Gastrocnemius medialis (tissue), 4 donors: ENCODE measurements around the gene CBARP. TPM values are rescaled to one million over a fixed set of nuclear protein-coding genes. Genes with fewer than 3 reads are reported as not detected.
A peak's percentile ranks its signal among the peaks of the same experiment; 100 is the strongest.
"Not testable (repeated sequence)": the region's sequence is repeated elsewhere in the genome, so short reads cannot be mapped to it uniquely, and the experiment has no call there.

Experiments used
- ATAC-seq, 2 donors: fragments of 150-250 bp; one replicate each; pipeline ENCODE4 v1.9.1; 2016
- DNase-seq, 2 donors: peaks; one replicate each; pipeline ENCODE4 v3.0.0-alpha.2; 2019
- H3K27ac ChIP-seq, 4 donors: fragments of 200-600 bp; sonication (generic); 1 replicate in 1 of 4; 2 replicates in 3 of 4; pipeline ENCODE4 v1.5.1; 2016 to 2018; ENCODE audit warnings: mild to moderate bottlenecking in 2 of 4, moderate library complexity in 1 of 4
- H3K27me3 ChIP-seq, 3 donors: fragments of 200-600 bp; sonication (generic) in 2 of 3; 1 replicate in 1 of 3; 2 replicates in 2 of 3; pipeline versions ENCODE4 v1.5.1 to v1.6.0; 2016 to 2019; ENCODE audit warnings: mild to moderate bottlenecking in 1 of 3, moderate library complexity in 1 of 3
- H3K36me3 ChIP-seq, 2 donors: fragments of 200-600 bp; sonication (generic) in 1 of 2; one replicate each; pipeline ENCODE4 v1.5.1; 2017 to 2018
- H3K4me1 ChIP-seq, 2 donors: fragments of 200-600 bp; sonication (generic) in 1 of 2; one replicate each; pipeline ENCODE4 v1.5.1; 2016 to 2017; ENCODE audit warnings: mild to moderate bottlenecking in 2 of 2
- H3K4me3 ChIP-seq, 4 donors: fragments of 200-600 bp; sonication (generic) in 3 of 4; 1 replicate in 1 of 4; 2 replicates in 3 of 4; pipeline ENCODE4 v1.5.1; 2016 to 2019; ENCODE audit warnings: mild to moderate bottlenecking in 2 of 4
- H3K9me3 ChIP-seq, 3 donors: fragments of 200-600 bp; sonication (generic) in 2 of 3; 1 replicate in 1 of 3; 2 replicates in 2 of 3; pipeline ENCODE4 v1.5.1; 2016 to 2019
- POLR2A ChIP-seq, 2 donors: fragments of 450-650 bp; IDR thresholded peaks; one replicate each; pipeline ENCODE4 v1.6.1; 2017; ENCODE audit warnings: antibody characterized with exemption in 2 of 2, mild to moderate bottlenecking in 2 of 2, moderate library complexity in 2 of 2
- in situ Hi-C, 4 donors: fragments of 200-750 bp; cut with MboI; loops; one replicate each; pipeline versions ENCODE4 v1.15.0 to v1.8.0; 2017; ENCODE audit warnings: low sequenced_read_pairs in 4 of 4
- intact Hi-C: fragments of 100-400 bp; cut with DNase I; formaldehyde crosslinking; loops from one replicate; pipeline ENCODE4 v1.15.1; 2023; ENCODE audit warnings: low total_unique reads
- total RNA-seq, 4 donors: library from RNA; depleted of rRNA; stranded (reverse); fragments of >200 nt; gene quantifications; one replicate each; pipeline versions ENCODE4 v1.1.0 to v1.2.3, GENCODE V29; 2016
- TF ChIP-seq, protein P1 (sequence below), 5 experiments: fragments of 450-650 bp in 3 of 5; fragments of 200-600 bp in 2 of 5; sonication (generic) in 2 of 5; IDR thresholded peaks in 4 of 5; conservative IDR thresholded peaks in 1 of 5; 1 replicate in 4 of 5; 2 replicates in 1 of 5; pipeline ENCODE4 v1.5.1; 2016 to 2019; ENCODE audit warnings: antibody characterized with exemption in 5 of 5, mild to moderate bottlenecking in 3 of 5, moderate library complexity in 3 of 5

CBARP gene
- total RNA-seq, 4 donors from 2014 or later: 0.10 to 1.3 (median 0.53) TPM

- DNase-seq (peak; percentile 98 to 99), ATAC-seq (peak; percentile 76 to 82)
- Histone ChIP-seq H3K36me3 (no peaks in the 10 kb centered on the region), H3K27me3 (no peaks in the 10 kb centered on the region), H3K4me3 (peak within 1 kb of the TSS; percentile 83 to 94 (median 86)), H3K4me1 (peaks cover 31 to 33% of the 10 kb centered on the region in 2 donors), H3K9me3 (no peaks in the 10 kb centered on the region), H3K27ac (peak within 1 kb of the TSS; percentile 94 to 98 (median 96))
- intact Hi-C loops: no loop called here
- in situ Hi-C loops: no loop called here
- TF ChIP-seq POLR2A (IDR thresholded peaks at IDR 0.05): peak; percentile 91 to 95
- TF ChIP-seq, protein P1, sequence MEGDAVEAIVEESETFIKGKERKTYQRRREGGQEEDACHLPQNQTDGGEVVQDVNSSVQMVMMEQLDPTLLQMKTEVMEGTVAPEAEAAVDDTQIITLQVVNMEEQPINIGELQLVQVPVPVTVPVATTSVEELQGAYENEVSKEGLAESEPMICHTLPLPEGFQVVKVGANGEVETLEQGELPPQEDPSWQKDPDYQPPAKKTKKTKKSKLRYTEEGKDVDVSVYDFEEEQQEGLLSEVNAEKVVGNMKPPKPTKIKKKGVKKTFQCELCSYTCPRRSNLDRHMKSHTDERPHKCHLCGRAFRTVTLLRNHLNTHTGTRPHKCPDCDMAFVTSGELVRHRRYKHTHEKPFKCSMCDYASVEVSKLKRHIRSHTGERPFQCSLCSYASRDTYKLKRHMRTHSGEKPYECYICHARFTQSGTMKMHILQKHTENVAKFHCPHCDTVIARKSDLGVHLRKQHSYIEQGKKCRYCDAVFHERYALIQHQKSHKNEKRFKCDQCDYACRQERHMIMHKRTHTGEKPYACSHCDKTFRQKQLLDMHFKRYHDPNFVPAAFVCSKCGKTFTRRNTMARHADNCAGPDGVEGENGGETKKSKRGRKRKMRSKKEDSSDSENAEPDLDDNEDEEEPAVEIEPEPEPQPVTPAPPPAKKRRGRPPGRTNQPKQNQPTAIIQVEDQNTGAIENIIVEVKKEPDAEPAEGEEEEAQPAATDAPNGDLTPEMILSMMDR (IDR thresholded peaks at IDR 0.05 in 4 of 5, conservative IDR thresholded peaks at IDR 0.05 in 1 of 5): no peak
These were observed 32.4 kb downstream of the CBARP start, which contains the start of gene STK11 for GRCh38 chr19:1205114-1206099. STK11 (plus strand) TSS chr19:1205778; CDS start chr19:1206914, 1,136 bp downstream.

DNA sequence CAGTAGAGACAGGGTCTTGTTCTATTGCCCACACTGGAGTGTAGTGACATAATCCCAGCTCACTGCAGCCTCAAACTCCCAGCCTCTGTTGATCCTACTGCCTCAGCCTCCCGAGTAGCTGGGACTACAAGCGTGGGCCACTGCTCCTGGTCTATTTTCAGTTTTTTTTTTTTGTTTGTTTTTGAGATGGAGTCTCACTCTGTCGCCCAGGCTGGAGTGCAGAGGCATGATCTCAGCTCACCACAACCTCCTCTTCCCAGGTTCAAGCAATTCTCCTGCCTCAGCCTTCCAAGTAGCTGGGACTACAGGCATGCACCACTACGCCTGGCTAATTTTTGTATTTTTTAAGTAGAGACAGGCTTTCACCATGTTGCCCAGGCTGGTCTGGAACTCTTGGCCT, 37.2 kb downstream of the CBARP start:
- DNase-seq, in situ Hi-C loops, H3K36me3 ChIP-seq, H3K4me1 ChIP-seq, intact Hi-C loops, H3K9me3 ChIP-seq, H3K4me3 ChIP-seq, H3K27me3 ChIP-seq, ATAC-seq, H3K27ac ChIP-seq: not testable (repeated sequence)

DNA sequence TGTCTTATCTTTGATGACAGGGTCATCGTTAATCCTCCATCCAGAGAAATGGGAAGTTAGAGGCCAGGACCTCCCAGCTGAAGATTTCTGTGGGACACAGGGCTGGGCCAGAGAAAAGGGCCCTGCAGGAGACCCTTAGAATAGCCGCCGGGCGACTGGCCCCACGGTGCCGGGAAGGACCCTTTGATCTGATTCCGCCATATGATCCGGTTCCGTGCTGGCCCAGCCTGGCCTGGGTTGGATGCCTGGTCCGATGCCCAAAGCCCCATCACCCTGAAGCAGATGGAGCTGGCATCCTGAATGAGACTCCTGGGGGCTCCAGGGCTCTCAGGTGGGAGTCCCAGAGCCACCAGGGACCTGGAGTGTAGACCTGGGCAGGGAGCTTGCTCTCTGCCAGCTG, 38.3 kb downstream of the CBARP start:
- no peak for ATAC-seq
- intact Hi-C loops: no loop called here

GRCh38 chr19:1189419-1189818, 48.4 kb downstream of the CBARP start:
- ATAC-seq: no peak
- no peak overlapping the region for H3K27ac ChIP-seq
- in situ Hi-C loops: loop anchor here in 1 of 4 donors (10.0 kb wide), 1 partner anchor 65 kb away; no protein-coding TSS in a partner anchor
- H3K4me3 ChIP-seq: no peak overlapping the region
- no peaks in the 10 kb centered on the region for H3K4me1 ChIP-seq
- TF ChIP-seq, protein P1 (IDR thresholded peaks at IDR 0.05 in 4 of 5, conservative IDR thresholded peaks at IDR 0.05 in 1 of 5): no peak
- TF ChIP-seq POLR2A (IDR thresholded peaks at IDR 0.05): no peak
- no peak for DNase-seq
- no peaks in the 10 kb centered on the region for H3K9me3 ChIP-seq
- intact Hi-C loops: no loop called here
- H3K27me3 ChIP-seq: no peaks in the 10 kb centered on the region
- H3K36me3 ChIP-seq: no peaks in the 10 kb centered on the region

More for the DNA sequence above, 38.3 kb downstream of the CBARP start:
- TF ChIP-seq, protein P1 (IDR thresholded peaks at IDR 0.05 in 4 of 5, conservative IDR thresholded peaks at IDR 0.05 in 1 of 5): no peak
- TF ChIP-seq POLR2A (IDR thresholded peaks at IDR 0.05): no peak
- Histone ChIP-seq H3K9me3 (no peaks in the 10 kb centered on the region), H3K27ac (no peak overlapping the region), H3K36me3 (no peaks in the 10 kb centered on the region), H3K27me3 (no peaks in the 10 kb centered on the region), H3K4me1 (peaks cover 0 to 3% of the 10 kb centered on the region in 2 donors), H3K4me3 (no peak overlapping the region)
- in situ Hi-C loops: loop anchor here in 1 of 4 donors (10.0 kb wide), 1 partner anchor 85 kb away; no protein-coding TSS in a partner anchor
- DNase-seq: no peak

DNA sequence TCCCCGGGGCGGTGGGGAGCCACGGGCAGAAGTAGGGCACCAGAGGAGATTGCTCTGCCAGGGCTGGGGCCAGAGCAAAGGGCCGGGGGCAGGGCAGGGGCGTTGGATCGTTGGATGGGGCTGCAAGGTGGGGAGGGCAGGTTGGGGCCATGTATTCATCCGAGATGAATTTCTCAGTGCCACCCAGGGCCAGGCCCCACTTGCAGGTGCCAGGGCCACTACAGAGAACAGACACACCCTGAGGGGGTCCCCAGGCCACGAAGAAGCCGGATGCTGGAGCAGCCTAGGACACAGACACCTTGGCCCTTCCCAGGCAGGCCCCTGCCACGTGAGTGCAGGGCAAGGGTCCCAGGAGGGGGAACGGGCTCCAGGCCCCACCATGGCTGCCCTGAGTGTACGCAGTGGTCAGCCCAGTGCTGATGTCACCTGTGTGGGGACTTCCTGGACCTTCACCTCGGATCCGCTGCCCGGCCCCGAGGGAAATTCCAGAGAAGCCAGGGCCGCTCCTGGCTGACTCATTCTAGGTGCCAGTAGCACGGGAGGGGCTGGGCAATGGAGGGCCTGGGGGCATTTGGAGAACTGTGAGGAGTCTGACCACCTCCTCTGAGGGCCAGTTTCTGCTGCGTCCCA, 54.1 kb downstream of the CBARP start:
- Histone ChIP-seq H3K27me3 (peaks cover 0 to 2% (median 0%) of the 10 kb centered on the region in 3 donors), H3K27ac (no peak overlapping the region), H3K9me3 (no peaks in the 10 kb centered on the region), H3K36me3 (no peaks in the 10 kb centered on the region), H3K4me1 (no peaks in the 10 kb centered on the region), H3K4me3 (no peak overlapping the region)
- in situ Hi-C loops: loop anchor here in 1 of 4 donors (10.0 kb wide), 1 partner anchor 59 kb away; no protein-coding TSS in a partner anchor
- ATAC-seq: no peak
- TF ChIP-seq POLR2A (IDR thresholded peaks at IDR 0.05): no peak
- TF ChIP-seq, protein P1 (IDR thresholded peaks at IDR 0.05 in 4 of 5, conservative IDR thresholded peaks at IDR 0.05 in 1 of 5): no peak
- intact Hi-C loops: no loop called here
- no peak for DNase-seq
